NCI-H82 (cell line): ENCODE data around the gene JAG2.

ENCODE experiments used
- DNase-seq: peaks from one replicate; lab custom pipeline; 2025; lab: John Stamatoyannopoulos, UW

The JAG2 gene

GRCh38 chr14:105151084-105151837 is 17.3 kb downstream of the JAG2 start:
- DNase-seq: no peak

- DNase-seq: no peak
These were observed 18.1 kb downstream of the JAG2 start for GRCh38 chr14:105150368-105151083.

GRCh38 chr14:105150026-105150367 is 18.6 kb downstream of the JAG2 start:
- DNase-seq: no peak

GRCh38 chr14:105149146-105149781 is 19.3 kb downstream of the JAG2 start:
- no peak for DNase-seq

GRCh38 chr14:105148604-105149145 is 19.9 kb downstream of the JAG2 start:
- DNase-seq: no peak

- DNase-seq: no peak
These were observed 20.6 kb downstream of the JAG2 start for GRCh38 chr14:105147671-105148603.

- no peak for DNase-seq
These were observed 21.5 kb downstream of the JAG2 start for GRCh38 chr14:105146976-105147635.

- no peak for DNase-seq
These were observed 22.2 kb downstream of the JAG2 start for GRCh38 chr14:105146181-105146975.

- DNase-seq: no peak
These were observed 23.0 kb downstream of the JAG2 start for GRCh38 chr14:105145381-105146180.

- no peak for DNase-seq
These were observed 23.8 kb downstream of the JAG2 start for GRCh38 chr14:105144666-105145380.

- DNase-seq: no peak
These were observed 24.4 kb downstream of the JAG2 start for GRCh38 chr14:105144026-105144665.

GRCh38 chr14:105143451-105144025 is 25.0 kb downstream of the JAG2 start:
- DNase-seq: no peak

- no peak for DNase-seq
These were observed 25.7 kb downstream of the JAG2 start for GRCh38 chr14:105142651-105143450.

- no peak for DNase-seq
These were observed 26.9 kb downstream of the JAG2 start for GRCh38 chr14:105141486-105142281.

GRCh38 chr14:105141026-105141425 is 27.6 kb downstream of the JAG2 start:
- no peak for DNase-seq

- DNase-seq: no peak
These were observed 28.0 kb downstream of the JAG2 start for GRCh38 chr14:105140581-105140980.
